Uterus (tissue), 2 donors: ENCODE results near the gene C16orf89.

Source experiments
- CTCF ChIP-seq, 4 experiments: fragments of 200-600 bp in 2 of 4; fragments of 450-650 bp in 2 of 4; sonication (generic) in 2 of 4; IDR thresholded peaks; one replicate each; pipeline ENCODE4 v1.5.1; 2016 to 2019; ENCODE audit warnings: antibody characterized with exemption in 4 of 4, mild to moderate bottlenecking in 2 of 4, moderate library complexity in 1 of 4
- POLR2A ChIP-seq, 2 donors: fragments of 450-650 bp; IDR thresholded peaks; one replicate each; pipeline ENCODE4 v1.6.1; 2016; ENCODE audit warnings: antibody characterized with exemption in 2 of 2, mild to moderate bottlenecking in 1 of 2, moderate library complexity in 1 of 2

GRCh38 chr16:5073279-5073629, 7.5 kb upstream of the C16orf89 start:
- TF ChIP-seq CTCF (IDR thresholded peaks at IDR 0.05): no peak
- no peak for TF ChIP-seq POLR2A (IDR thresholded peaks at IDR 0.05)
